GM12874 (cell line): ENCODE results near the gene PCSK5.

Experiments
- TF ChIP-seq, protein P1 (sequence below): IDR thresholded peaks from 2 replicates; pipeline ENCODE4 v1.5.1; 2011; ENCODE audit warnings: low read depth, mild to moderate bottlenecking, control low read depth, low read length, moderate library complexity; ENCODE audit not compliant: insufficient read depth

The PCSK5 gene

DNA sequence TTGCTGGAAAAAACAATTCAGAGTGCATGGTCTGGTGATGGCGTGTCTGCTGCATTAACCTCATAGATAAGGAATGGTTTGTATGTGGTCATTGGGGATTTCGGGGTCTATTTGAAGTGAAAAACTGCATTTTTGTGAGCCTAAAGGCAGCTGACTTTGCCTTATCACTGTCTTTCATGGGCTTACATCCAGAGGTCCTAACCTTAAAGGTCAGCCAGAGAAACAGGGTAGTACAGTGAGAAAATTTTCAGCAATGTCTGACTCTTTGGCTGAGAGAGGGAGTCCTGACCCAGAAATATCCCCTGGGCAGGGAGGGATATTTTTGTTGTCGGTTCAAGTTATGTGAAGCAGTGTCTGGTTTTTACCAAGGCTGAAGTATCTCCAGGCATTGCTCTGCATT, 5.7 kb downstream of the PCSK5 start:
- TF ChIP-seq, protein P1, sequence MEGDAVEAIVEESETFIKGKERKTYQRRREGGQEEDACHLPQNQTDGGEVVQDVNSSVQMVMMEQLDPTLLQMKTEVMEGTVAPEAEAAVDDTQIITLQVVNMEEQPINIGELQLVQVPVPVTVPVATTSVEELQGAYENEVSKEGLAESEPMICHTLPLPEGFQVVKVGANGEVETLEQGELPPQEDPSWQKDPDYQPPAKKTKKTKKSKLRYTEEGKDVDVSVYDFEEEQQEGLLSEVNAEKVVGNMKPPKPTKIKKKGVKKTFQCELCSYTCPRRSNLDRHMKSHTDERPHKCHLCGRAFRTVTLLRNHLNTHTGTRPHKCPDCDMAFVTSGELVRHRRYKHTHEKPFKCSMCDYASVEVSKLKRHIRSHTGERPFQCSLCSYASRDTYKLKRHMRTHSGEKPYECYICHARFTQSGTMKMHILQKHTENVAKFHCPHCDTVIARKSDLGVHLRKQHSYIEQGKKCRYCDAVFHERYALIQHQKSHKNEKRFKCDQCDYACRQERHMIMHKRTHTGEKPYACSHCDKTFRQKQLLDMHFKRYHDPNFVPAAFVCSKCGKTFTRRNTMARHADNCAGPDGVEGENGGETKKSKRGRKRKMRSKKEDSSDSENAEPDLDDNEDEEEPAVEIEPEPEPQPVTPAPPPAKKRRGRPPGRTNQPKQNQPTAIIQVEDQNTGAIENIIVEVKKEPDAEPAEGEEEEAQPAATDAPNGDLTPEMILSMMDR, result no peak

DNA sequence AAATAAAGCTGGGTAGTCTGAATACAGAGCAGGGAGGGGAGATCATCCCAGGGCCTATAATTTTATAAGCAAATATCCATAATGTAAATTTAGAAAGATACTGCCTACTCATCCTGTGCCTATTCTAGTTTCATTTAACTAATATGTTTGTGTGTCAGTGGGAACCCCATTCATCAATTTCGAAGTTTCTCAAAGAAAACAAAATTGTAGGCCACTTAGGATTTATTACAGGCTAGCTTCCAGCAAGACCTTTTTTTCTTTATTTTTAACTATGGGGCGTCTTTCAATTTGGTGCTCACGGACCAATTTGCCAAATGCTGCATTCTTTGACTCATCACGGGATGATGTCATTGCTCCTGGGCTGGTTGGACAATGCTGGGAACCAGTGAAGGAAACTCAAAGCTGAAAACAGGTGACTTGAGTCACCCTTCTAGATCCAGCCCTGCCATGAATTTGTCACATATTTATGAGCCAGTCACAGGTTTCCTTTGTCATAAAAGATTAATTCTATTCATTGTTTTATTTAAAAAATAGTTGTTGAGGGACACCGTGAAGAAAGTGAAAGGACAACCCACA, 13.4 kb downstream of the PCSK5 start:
- TF ChIP-seq, protein P1, result no peak

DNA sequence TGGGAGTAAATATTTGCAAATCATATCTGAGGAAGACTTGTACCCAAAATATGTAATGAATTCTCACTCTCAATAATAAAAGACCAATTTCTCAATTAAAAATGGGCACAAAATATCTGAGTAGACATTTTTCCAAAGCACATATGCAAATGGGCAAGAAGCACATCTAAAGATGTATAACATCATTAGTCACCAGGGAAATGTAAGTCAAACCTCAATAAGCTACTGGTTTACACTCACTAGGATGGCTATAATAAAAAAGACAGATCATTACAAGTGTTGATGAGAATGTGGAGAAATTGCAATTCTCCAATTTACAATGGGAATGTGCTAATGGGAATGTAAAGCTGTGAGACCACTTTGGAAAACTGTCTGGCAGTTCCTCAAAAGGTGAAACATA, 13.9 kb downstream of the PCSK5 start:
- TF ChIP-seq, protein P1, result no peak

DNA sequence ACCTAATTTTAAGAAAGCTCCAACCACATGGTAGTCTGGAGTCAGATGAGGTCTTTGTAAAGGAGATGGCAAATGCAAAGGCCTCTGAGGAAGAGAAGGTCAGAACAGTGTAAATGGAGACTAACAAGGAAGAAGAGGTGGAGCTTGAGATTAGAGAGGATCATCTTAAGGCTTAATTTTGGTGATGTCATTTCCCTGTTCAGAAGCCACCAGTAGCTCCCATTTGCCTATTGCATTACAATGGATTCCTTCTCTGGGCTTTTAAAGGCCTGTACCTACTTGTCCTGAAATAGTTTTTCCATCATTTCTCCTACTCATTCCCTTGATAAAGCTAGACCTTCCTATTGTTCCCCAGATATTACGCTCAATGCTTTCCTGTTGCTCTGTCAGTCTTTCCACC, 16.1 kb downstream of the PCSK5 start:
- TF ChIP-seq, protein P1, result no peak

DNA sequence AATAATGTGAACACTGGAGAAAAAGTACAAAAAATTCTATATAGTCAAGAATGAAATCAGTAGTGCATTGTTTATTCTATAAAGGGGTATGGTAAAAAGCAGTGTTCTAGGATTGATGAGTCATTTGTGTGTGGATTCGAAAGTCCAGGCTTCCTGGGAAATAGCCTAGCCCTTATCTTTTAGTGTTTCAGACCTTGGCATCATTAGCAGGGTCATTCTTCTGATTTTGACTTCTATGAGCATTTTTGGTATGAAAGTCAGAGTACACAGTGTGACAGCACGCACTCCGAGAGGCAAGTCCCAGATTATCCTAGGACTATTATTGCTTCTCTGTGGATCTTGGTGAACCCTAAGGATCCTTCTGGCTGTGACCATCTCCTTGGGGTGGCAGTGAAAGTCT, 16.9 kb downstream of the PCSK5 start:
- TF ChIP-seq, protein P1, result no peak

DNA sequence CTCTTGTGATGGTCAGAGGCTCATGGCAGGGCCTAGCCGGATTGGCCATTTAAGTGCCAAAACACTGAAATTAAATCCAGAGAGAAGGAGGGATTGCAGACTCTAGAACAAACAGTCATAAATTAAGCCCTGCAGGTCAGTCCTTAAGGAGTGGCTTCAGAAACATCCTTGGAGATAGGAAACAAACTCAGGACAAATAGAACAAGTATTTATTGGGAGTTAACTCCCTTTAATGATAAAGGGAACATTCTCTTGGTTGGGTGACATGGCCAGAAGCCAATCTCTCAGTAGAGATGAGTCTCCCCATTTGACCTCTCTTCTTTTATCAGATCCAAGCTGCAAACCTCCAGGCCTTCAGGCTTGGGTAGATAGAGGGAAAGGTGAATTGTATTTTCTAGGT, 17.4 kb downstream of the PCSK5 start:
- TF ChIP-seq, protein P1, result no peak

DNA sequence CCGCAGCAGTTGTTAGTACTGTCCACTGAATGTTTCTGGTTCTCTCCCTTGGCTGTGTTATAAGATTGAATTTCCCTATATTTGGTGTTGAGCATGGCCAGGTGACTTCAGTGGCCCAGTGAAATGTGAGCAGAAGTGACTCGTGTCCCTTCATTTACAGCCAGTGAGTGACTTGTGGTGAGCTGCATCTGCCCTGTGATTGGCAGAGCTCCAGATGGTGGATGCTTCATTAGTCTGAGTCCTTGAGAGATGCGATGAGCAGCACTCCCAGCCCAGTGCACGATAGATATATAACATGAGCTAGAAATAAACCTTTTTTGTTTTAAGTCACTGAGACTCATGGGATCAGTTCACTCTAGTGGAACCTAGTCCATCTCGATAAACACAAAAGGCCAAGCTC, 19.3 kb downstream of the PCSK5 start:
- TF ChIP-seq, protein P1, result no peak
